22Rv1 (cell line): ENCODE data around the gene IFT122.

Experiments used
- H3K27ac ChIP-seq: fragments of 450-650 bp; 2 replicates; pipeline ENCODE4 v1.5.1; 2017
- ZFX ChIP-seq: fragments of 450-650 bp; IDR thresholded peaks from 2 replicates; pipeline ENCODE4 v1.6.1; 2017; ENCODE audit warnings: antibody characterized with exemption, borderline replicate concordance
- TF ChIP-seq, protein P1 (sequence below): fragments of 450-650 bp; IDR thresholded peaks from 2 replicates; pipeline ENCODE4 v1.5.1; 2017; ENCODE audit warnings: mild to moderate bottlenecking

The IFT122 gene

DNA sequence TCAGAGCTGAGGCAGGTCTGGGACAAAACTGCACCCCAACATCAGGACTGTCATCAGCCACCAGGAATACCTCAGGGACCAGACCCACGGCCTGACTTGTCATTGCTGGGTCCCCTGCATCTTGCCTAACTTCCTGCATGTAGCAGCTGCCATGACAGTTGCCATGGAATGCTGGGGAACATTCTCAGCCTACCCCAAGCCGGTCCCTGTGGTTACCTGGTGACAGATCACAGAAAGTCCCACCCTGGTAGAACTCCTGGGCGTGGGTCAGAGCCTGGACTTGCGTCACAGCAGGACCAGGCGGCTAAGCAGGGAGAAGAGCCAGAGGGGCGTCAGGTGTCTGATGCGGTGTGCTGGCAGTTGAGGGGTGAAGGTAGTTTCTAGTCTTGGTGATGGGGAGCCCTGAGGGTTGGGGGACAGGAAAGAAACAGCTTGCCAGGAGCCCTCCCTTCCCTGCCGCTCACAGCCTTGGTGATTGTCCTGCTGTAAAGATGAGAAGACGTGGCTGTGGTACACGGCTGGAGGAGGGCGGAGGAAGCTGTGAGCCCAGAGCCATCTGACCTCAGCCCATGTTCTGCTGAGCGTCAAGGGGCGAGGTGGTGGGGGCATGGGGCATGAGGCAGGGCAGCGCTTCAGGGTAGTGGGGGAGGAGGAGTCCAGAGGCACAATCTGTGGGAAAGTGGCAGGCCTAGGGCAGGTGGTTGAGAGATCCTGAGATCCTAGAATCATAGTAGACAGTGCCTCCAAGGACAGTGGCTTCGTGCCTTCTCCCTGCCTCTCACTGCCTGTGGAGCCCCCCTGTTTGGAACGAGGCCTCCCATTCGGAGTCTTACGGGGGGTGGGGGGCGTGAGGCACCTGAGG is 108.3 kb downstream of the IFT122 start:
- H3K27ac ChIP-seq: no peak overlapping the region
- TF ChIP-seq ZFX: no peak
- TF ChIP-seq, protein P1, sequence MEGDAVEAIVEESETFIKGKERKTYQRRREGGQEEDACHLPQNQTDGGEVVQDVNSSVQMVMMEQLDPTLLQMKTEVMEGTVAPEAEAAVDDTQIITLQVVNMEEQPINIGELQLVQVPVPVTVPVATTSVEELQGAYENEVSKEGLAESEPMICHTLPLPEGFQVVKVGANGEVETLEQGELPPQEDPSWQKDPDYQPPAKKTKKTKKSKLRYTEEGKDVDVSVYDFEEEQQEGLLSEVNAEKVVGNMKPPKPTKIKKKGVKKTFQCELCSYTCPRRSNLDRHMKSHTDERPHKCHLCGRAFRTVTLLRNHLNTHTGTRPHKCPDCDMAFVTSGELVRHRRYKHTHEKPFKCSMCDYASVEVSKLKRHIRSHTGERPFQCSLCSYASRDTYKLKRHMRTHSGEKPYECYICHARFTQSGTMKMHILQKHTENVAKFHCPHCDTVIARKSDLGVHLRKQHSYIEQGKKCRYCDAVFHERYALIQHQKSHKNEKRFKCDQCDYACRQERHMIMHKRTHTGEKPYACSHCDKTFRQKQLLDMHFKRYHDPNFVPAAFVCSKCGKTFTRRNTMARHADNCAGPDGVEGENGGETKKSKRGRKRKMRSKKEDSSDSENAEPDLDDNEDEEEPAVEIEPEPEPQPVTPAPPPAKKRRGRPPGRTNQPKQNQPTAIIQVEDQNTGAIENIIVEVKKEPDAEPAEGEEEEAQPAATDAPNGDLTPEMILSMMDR: no peak

DNA sequence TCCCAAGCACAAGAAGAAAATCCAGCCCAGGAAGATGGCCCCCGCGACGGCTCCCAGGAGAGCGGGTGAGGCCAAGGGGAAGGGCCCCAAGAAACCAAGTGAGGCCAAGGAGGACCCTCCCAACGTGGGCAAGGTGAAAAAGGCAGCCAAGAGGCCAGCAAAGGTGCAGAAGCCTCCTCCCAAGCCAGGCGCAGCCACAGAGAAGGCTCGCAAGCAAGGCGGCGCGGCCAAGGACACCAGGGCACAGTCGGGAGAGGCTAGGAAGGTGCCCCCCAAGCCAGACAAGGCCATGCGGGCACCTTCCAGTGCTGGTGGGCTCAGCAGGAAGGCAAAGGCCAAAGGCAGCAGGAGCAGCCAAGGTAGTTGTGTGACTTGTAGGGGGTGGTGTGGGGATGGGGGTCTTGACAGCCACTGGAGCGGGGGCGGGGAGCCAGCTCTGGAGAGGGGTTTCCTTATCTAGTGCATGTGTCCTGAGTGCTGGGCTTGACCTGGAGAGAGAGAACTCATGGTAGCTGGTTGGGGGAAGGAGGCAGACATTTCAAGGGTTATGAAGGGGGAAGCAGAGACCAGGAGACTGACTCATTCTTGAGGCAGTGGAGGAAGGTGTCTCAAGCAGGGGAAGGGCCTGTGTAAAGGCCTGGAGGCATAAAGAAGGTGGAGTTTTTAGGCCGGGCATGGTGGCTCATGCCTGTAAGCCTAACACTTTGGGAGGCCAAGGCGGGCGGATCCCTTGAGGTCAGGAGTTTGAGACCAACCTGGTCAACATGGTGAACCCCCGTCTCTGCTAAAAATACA is 109.2 kb downstream of the IFT122 start:
- TF ChIP-seq ZFX: no peak
- TF ChIP-seq, protein P1: no peak
- H3K27ac ChIP-seq: no peak overlapping the region

DNA sequence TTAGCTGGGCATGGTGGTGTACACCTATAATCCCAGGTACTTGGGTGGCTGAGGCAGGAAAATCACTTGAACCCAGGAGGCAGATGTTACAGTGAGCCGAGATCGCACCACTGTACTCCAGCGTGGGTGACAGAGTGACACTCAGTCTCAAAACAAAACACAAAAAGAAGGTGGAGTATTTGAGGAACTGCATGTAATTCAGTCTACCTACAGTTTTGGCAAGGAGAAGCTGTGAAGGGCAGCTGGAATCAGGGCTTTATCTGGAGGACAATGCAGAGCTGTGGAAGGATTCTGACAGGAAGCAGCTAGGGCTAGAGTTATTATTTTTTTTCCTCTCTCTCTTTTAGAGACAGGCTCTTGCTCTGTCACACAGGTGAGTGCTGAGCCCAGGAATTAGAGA is 109.8 kb downstream of the IFT122 start:
- TF ChIP-seq, protein P1: no peak
- no peak for TF ChIP-seq ZFX
- no peak overlapping the region for H3K27ac ChIP-seq

DNA sequence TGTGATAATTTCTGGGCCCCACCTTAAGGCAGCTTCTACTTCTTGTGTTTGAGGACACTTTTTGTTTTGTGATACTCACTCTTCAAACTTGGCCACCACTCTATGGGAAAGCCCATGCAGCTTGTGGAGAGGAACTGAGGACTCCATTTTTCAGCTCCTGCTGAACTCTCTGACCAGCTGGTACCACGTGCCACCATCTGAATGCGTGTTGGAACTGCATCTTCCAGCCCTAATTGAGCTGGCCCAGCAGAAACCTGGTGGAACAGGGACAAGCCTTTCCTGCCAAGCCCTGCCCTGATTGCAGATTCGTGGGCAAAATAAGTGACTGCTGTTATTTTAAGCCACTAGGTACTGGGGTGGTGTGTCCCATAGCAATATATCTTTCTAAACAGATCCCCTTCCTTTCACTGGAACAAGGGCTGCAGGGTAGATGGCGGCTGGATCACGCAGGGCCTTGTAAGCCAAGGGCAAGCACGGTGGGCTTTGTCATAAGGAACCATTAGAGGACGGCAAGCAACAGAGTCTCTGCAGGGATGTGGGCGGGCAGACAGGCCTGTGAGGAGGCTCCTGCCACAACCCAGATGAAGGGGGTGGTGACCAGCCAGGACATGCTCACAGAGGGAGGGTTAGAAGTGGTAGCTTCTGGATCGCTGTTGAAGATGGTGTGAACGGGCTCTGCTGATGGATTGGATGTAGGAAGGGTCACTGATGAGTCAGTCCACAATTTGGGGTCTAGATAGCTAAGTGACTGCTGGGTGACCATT is 112.4 kb downstream of the IFT122 start:
- TF ChIP-seq ZFX: no peak
- TF ChIP-seq, protein P1: no peak
- no peak overlapping the region for H3K27ac ChIP-seq

DNA sequence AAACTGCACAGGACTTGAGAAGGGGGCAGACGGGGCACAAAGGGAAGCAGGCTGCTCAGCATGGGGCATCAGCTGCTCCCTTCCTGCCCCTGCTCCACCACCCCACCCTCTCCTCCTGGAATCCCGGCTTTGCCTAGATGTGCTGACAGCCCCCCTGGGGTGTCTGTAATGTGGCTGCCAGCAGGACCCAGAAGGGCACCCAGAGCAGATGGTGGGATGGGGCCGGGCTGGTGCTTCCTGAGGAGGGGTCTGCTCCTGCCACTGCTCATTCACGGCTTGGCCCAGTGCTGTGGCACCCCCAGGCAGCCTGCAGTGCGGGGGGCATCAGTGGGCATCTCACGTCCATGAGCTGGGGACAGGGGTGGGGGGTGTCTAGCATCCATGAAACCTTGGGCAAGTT is 113.1 kb downstream of the IFT122 start:
- TF ChIP-seq, protein P1: no peak
- TF ChIP-seq ZFX: no peak
- no peak overlapping the region for H3K27ac ChIP-seq

DNA sequence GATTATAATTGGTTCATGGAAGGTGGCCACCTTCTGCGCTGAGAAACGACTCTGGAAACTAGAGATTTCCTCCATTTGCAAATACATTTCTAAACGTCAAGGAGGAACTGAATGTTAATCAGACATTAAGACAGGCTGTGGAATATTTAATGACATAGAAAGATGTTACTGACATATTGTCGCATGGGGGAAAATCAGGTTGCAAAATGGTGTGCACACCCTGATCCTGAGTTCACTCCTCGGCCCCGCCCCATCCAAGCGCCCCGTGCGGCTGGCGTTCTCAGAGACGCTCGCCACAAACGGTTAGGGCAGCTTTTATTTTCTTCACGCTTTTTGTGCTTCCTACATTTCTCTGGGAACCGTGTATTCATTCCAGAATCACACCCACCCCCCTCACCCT is 113.7 kb downstream of the IFT122 start:
- TF ChIP-seq ZFX: no peak
- TF ChIP-seq, protein P1: no peak
- H3K27ac ChIP-seq: no peak overlapping the region
